ENCODE measurements around the gene SYT7. TPM values are rescaled to one million over a fixed set of nuclear protein-coding genes. Genes with fewer than 3 reads are reported as not detected.

Gene SYT7
- total and polyA plus RNA-seq, 8 donors: 4.3 to 59.4 (median 12.5) TPM

DNA sequence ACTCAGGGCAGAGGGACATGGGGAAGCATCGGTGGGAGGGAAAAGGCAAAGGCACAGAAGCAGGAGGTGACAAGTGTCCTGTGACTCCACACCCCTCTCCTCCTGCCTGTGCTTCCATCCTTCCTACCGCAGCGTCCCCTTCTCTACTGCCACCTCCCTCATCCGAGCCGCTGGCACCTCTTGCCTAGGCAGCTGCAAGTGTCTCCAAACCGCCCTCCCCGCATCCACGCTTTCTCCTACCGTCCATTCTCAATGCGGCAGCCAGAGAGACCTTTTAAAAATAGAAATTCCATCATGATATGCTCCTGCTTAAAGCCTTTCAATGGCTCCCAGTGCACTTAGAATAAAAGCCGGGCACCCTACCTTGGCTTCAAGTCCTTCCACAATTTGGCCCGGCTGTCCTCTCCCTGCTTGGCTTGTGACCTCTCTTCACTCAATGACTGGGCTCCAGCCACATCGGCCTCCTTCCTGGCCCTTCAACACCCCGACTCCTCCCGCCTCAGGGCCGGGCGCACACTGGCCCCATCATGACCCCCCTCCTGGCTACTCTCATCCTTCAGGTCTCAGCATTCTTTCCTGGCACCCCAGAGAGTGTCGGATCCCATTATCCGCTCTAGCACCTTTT is 55.8 kb downstream of the SYT7 start:
- Histone ChIP-seq H3K27ac (no peak overlapping the region), H3K36me3 (no peaks in the 10 kb centered on the region), H3K4me3 (no peak overlapping the region), H3K4me1 (no peaks in the 10 kb centered on the region), H3K9me3 (no peaks in the 10 kb centered on the region), H3K27me3 (no peaks in the 10 kb centered on the region)
- no peak for TF ChIP-seq CTCF (IDR thresholded peaks at IDR 0.05)
- intact Hi-C loops (cut with DNase I): no loop called here
- 92 to 93% methylated on average over 19 of the region's 19 CpGs for WGBS, 2 donors
- DNase-seq (no peak), FAIRE-seq (no peak), ATAC-seq (no peak)

- intact Hi-C loops (cut with DNase I): no loop called here
- H3K36me3 ChIP-seq: no peaks in the 10 kb centered on the region
- DNase-seq: no peak
- WGBS, 2 donors: 80 to 90% methylated on average over 12 of the region's 12 CpGs
- H3K4me3 ChIP-seq: no peak overlapping the region
- no peaks in the 10 kb centered on the region for H3K27me3 ChIP-seq
- H3K4me1 ChIP-seq: no peaks in the 10 kb centered on the region
- no peak for TF ChIP-seq CTCF (IDR thresholded peaks at IDR 0.05)
- H3K9me3 ChIP-seq: no peaks in the 10 kb centered on the region
- no peak overlapping the region for H3K27ac ChIP-seq
- no peak for ATAC-seq
- FAIRE-seq: no peak
These were observed 56.4 kb downstream of the SYT7 start for GRCh38 chr11:61524446-61524845.

GRCh38 chr11:61522881-61523280 is 58.0 kb downstream of the SYT7 start:
- 81 to 92% methylated on average over 15 of the region's 15 CpGs for WGBS, 2 donors
- TF ChIP-seq CTCF (IDR thresholded peaks at IDR 0.05): no peak
- Histone ChIP-seq H3K27me3 (no peaks in the 10 kb centered on the region), H3K4me3 (no peak overlapping the region), H3K9me3 (no peaks in the 10 kb centered on the region), H3K36me3 (no peaks in the 10 kb centered on the region), H3K4me1 (no peaks in the 10 kb centered on the region), H3K27ac (no peak overlapping the region)
- intact Hi-C loops (cut with DNase I): no loop called here
- no peak for FAIRE-seq
- DNase-seq: no peak
- no peak for ATAC-seq

DNA sequence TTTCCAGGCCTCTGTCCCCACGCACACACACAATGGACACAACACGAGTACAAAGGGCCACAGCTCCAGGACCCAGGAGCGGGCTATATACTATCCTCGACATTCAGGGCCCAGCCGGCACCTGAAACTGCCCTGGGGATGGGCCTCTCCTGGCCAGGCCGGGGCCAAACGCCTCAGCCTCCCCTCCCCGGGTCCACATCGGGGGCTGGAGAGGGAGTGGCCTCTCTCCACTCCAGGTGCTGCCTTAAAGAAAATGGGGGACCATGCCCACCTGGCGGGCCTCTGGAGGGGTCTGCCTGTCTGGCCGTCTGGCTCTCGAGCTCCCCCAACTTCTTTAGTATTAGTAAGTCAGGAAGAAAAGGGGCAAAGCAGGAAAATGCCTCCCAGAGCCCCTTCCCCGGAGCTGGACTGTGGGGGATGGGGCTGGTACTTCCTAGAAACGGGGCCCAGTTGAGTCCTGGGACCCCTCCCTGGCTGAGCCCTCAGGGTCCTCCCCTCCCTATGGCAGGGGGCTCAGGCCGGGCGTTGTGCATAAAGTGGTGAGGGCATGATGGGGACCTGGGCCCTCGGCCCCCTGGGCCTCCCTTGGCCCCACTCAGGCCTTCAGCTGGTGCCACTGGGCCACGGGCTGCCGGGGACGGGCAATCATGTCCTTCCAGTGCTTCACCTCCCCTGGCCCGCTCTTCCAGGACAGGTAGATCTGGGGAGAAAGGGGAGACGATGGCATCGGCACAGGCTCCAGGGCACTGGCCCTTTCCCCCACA is 62.7 kb downstream of the SYT7 start:
- no peaks in the 10 kb centered on the region for H3K4me1 ChIP-seq
- TF ChIP-seq CTCF (IDR thresholded peaks at IDR 0.05): no peak
- FAIRE-seq (no peak), DNase-seq (peak in 1 of 6 donors; percentile 61), ATAC-seq (no peak)
- no peaks in the 10 kb centered on the region for H3K9me3 ChIP-seq
- no peak overlapping the region for H3K27ac ChIP-seq
- intact Hi-C loops (cut with DNase I): loop anchor here in 2 of 3 donors (5.0 kb wide), 2 partner anchors 36 to 41 kb away; a partner anchor contains a TSS
- 81 to 87% methylated on average over 18 to 23 of the region's 23 CpGs for WGBS, 2 donors
- no peak overlapping the region for H3K4me3 ChIP-seq
- H3K27me3 ChIP-seq: no peaks in the 10 kb centered on the region
- no peaks in the 10 kb centered on the region for H3K36me3 ChIP-seq
